Adrenal gland (tissue), 12 donors: ENCODE results near the gene OS9. TPM values are rescaled to one million over a fixed set of nuclear protein-coding genes. Genes with fewer than 3 reads are reported as not detected.

Experiments
- DNase-seq, 7 donors: peaks; one replicate each; pipeline ENCODE4 v3.0.0-alpha.2; 2019 to 2020
- H3K27ac ChIP-seq, 5 donors: fragments of 200-600 bp; sonication (generic) in 4 of 5; 1 replicate in 3 of 5; 2 replicates in 2 of 5; pipeline versions ENCODE4 v1.5.1 to v1.8.0; 2016 to 2020; ENCODE audit warnings: mild to moderate bottlenecking in 1 of 5
- H3K27me3 ChIP-seq: fragments of 200-600 bp; 2 replicates; pipeline ENCODE4 v1.8.0; 2021
- H3K36me3 ChIP-seq, 2 donors: fragments of 200-600 bp; replicated peaks in 1 of 2; 1 replicate in 1 of 2; 2 replicates in 1 of 2; pipeline versions ENCODE4 v1.5.1 to v1.8.0; 2018 to 2022
- H3K4me1 ChIP-seq, 2 donors: fragments of 200-600 bp; replicated peaks in 1 of 2; 1 replicate in 1 of 2; 2 replicates in 1 of 2; pipeline versions ENCODE4 v1.5.1 to v1.8.0; 2018 to 2021
- H3K4me3 ChIP-seq, 4 donors: fragments of 200-600 bp; sonication (generic) in 3 of 4; one replicate each; pipeline ENCODE4 v1.5.1; 2016 to 2018
- H3K9me3 ChIP-seq, 3 donors: fragments of 200-600 bp; sonication (generic) in 1 of 3; replicated peaks in 1 of 3; 1 replicate in 2 of 3; 2 replicates in 1 of 3; pipeline versions ENCODE4 v1.5.1 to v1.8.0; 2016 to 2021
- CTCF ChIP-seq, 6 experiments: fragments of 450-650 bp in 4 of 6; fragments of 200-600 bp in 2 of 6; sonication (generic) in 1 of 6; IDR thresholded peaks; 1 replicate in 5 of 6; 2 replicates in 1 of 6; pipeline versions ENCODE4 v1.5.1 to v1.8.0; 2016 to 2021; ENCODE audit warnings: antibody characterized with exemption in 6 of 6, mild to moderate bottlenecking in 2 of 6, moderate library complexity in 1 of 6
- POLR2A ChIP-seq, 2 donors: fragments of 450-650 bp; IDR thresholded peaks; one replicate each; pipeline ENCODE4 v1.6.1; 2017; ENCODE audit warnings: antibody characterized with exemption in 2 of 2, mild to moderate bottlenecking in 2 of 2, moderate library complexity in 1 of 2
- WGBS, 4 donors: extraction: QIAGEN DNeasy Blood & Tissue Kit in 2 of 4; methylation state at CpG; one replicate each; pipeline versions ENCODE4 v1.1.5 to v1.1.7; 2013 to 2017; 5-methylcytosine and 5-hydroxymethylcytosine counted together
- intact Hi-C, 2 donors: fragments of 100-400 bp; cut with DNase I; formaldehyde crosslinking; loops; one replicate each; pipeline versions ENCODE4 v1.14.1 to v1.15.0; 2022 to 2023
- polyA plus RNA-seq, 3 donors: library from polyadenylated mRNA; stranded (reverse); fragments of 200-250 nt in 2 of 3; fragments of 350-450 nt in 1 of 3; fragmentation: Illumina TruSeq in 1 of 3; extraction: RNeasy Lipid Tissue Mini Kit (QIAGEN cat#74804) in 1 of 3; gene quantifications; one replicate each; pipeline ENCODE4 v1.2.3, GENCODE V29; 2013 to 2014
- total RNA-seq, 9 donors: library from RNA; depleted of rRNA in 4 of 9; stranded (reverse); fragments of >200 nt in 4 of 9; fragments of 120-200 nt in 1 of 9; fragmentation: NEBNext Ultra II Directional in 1 of 9; extraction: Animal tissue kit (Norgen Biotek cat#: 25700) in 1 of 9; gene quantifications; one replicate each; pipeline versions ENCODE4 v1.1.0 to v1.2.4, GENCODE V29; 2013 to 2023
- donor health status: healthy with polysubstance abuse.
- donor health status: Bipolar disorder and iron deficiency.
- donor health status: DM: yes; HTN: yes; CAD: no.
- donor health status: DM: no; HTN: no; CAD: no.
- donor health status: DM: no; HTN: no; CAD: no.
- donor health status: DM: yes; HTN: yes; CAD: no.

OS9 gene
- total and polyA plus RNA-seq, 12 donors: 155 to 428 (median 272) TPM

GRCh38 chr12:57759360-57759980 lies 65.5 kb downstream of the OS9 start:
- peaks cover 0 to 21% of the 10 kb centered on the region in 2 donors for H3K36me3 ChIP-seq
- TF ChIP-seq CTCF (IDR thresholded peaks at IDR 0.05): peak in 4 of 6 experiments; percentile 21 to 36 (median 29)
- no peak for TF ChIP-seq POLR2A (IDR thresholded peaks at IDR 0.05)
- no peak overlapping the region for H3K4me3 ChIP-seq
- WGBS, 4 donors: 41 to 54% (median 49%) methylated on average over 2 to 3 of the region's 3 CpGs
- intact Hi-C loops: no loop called here
- peak in 1 of 7 donors; percentile 35 for DNase-seq
- H3K27me3 ChIP-seq: no peaks in the 10 kb centered on the region
- H3K27ac ChIP-seq: no peak overlapping the region
- H3K9me3 ChIP-seq: no peaks in the 10 kb centered on the region
- peaks cover 0 to 10% of the 10 kb centered on the region in 2 donors for H3K4me1 ChIP-seq

- H3K4me3 ChIP-seq: no peak overlapping the region
- WGBS, 4 donors: 84 to 95% (median 91%) methylated on average over 3 of the region's 3 CpGs
- TF ChIP-seq POLR2A (IDR thresholded peaks at IDR 0.05) (no peak), CTCF (IDR thresholded peaks at IDR 0.05) (no peak)
- no peak overlapping the region for H3K27ac ChIP-seq
- H3K4me1 ChIP-seq: peaks cover 8 to 18% of the 10 kb centered on the region in 2 donors
- no peak for DNase-seq
- H3K9me3 ChIP-seq: no peaks in the 10 kb centered on the region
- no peaks in the 10 kb centered on the region for H3K27me3 ChIP-seq
- intact Hi-C loops: no loop called here
- peaks cover 0 to 21% of the 10 kb centered on the region in 2 donors for H3K36me3 ChIP-seq
Observed at GRCh38 chr12:57760347-57760982, 66.5 kb downstream of the OS9 start.

- H3K27me3 ChIP-seq: no peaks in the 10 kb centered on the region
- H3K27ac ChIP-seq: no peak overlapping the region
- intact Hi-C loops: no loop called here
- TF ChIP-seq POLR2A (IDR thresholded peaks at IDR 0.05) (no peak), CTCF (IDR thresholded peaks at IDR 0.05) (no peak)
- H3K4me1 ChIP-seq: peaks cover 18 to 22% of the 10 kb centered on the region in 2 donors
- WGBS, 4 donors: 87 to 97% (median 90%) methylated on average over 4 of the region's 4 CpGs
- DNase-seq: no peak
- H3K9me3 ChIP-seq: no peaks in the 10 kb centered on the region
- H3K36me3 ChIP-seq: peaks cover 0 to 21% of the 10 kb centered on the region in 2 donors
- no peak overlapping the region for H3K4me3 ChIP-seq
Observed at GRCh38 chr12:57761391-57761998, 67.6 kb downstream of the OS9 start.

- intact Hi-C loops: no loop called here
- 91 to 98% (median 95%) methylated on average over 2 of the region's 2 CpGs for WGBS, 4 donors
- DNase-seq: no peak
- peaks cover 24 to 27% of the 10 kb centered on the region in 2 donors for H3K4me1 ChIP-seq
- H3K36me3 ChIP-seq: peaks cover 0 to 18% of the 10 kb centered on the region in 2 donors
- H3K9me3 ChIP-seq: no peaks in the 10 kb centered on the region
- H3K27me3 ChIP-seq: no peaks in the 10 kb centered on the region
- no peak for TF ChIP-seq POLR2A (IDR thresholded peaks at IDR 0.05)
- no peak for TF ChIP-seq CTCF (IDR thresholded peaks at IDR 0.05)
- no peak overlapping the region for H3K4me3 ChIP-seq
- no peak overlapping the region for H3K27ac ChIP-seq
Observed at GRCh38 chr12:57762463-57762862, 68.5 kb downstream of the OS9 start.
